Measurements from ENCODE around the gene MYL10. TPM values are rescaled to one million over a fixed set of nuclear protein-coding genes. Genes with fewer than 3 reads are reported as not detected.

Gene MYL10
- total and polyA plus RNA-seq, 2 of the 13 experiments (the other 11 are each of a cell fraction or from before 2014, with no cell fraction given), result not detected

GRCh38 chr7:101667399-101667798 is 38.3 kb upstream of the MYL10 start:
- no peak for FAIRE-seq
- Histone ChIP-seq H3K4me2 (ENCODE audit: low read depth, low read length) (no peak overlapping the region), H3K36me3 (replicated peaks in 1 of 2; ENCODE audit: control insufficient read depth in 1 of 2, insufficient read depth in 2 of 2, low read length in 2 of 2) (no peaks in the 10 kb centered on the region), H4K20me1 (ENCODE audit: insufficient read depth, low read length) (no peaks in the 10 kb centered on the region), H3K27me3 (ENCODE audit: control insufficient read depth in 1 of 2, insufficient read depth in 2 of 2, low read length in 2 of 2) (peaks cover 0 to 2% of the 10 kb centered on the region in 2 experiments; a peak in 2 of 5 replicates), H3K9me3 (ENCODE audit: low read length) (no peaks in the 10 kb centered on the region), H3K79me2 (ENCODE audit: insufficient read depth, low read length) (no peaks in the 10 kb centered on the region), H3K27ac (ENCODE audit: extremely low read length, insufficient read depth, low read length) (no peak overlapping the region), H3K9ac (ENCODE audit: insufficient read depth, low read depth, low read length) (no peak overlapping the region), H3K4me1 (ENCODE audit: insufficient read depth, low read length) (no peaks in the 10 kb centered on the region), H3K4me3 (replicated peaks in 1 of 3; ENCODE audit: insufficient read depth in 1 of 3, low read depth in 2 of 3, low read length in 3 of 3) (no peak overlapping the region), H2AFZ (ENCODE audit: low read length) (no peak overlapping the region)
- WGBS (ENCODE audit: low lambda C conversion rate), result 45% methylated on average over 3 of the region's 3 CpGs
- no peak for TF ChIP-seq ZNF782 (CRISPR knock-in tag; IDR thresholded peaks at IDR 0.05; ENCODE audit: borderline replicate concordance)
- TF ChIP-seq, protein P1, sequence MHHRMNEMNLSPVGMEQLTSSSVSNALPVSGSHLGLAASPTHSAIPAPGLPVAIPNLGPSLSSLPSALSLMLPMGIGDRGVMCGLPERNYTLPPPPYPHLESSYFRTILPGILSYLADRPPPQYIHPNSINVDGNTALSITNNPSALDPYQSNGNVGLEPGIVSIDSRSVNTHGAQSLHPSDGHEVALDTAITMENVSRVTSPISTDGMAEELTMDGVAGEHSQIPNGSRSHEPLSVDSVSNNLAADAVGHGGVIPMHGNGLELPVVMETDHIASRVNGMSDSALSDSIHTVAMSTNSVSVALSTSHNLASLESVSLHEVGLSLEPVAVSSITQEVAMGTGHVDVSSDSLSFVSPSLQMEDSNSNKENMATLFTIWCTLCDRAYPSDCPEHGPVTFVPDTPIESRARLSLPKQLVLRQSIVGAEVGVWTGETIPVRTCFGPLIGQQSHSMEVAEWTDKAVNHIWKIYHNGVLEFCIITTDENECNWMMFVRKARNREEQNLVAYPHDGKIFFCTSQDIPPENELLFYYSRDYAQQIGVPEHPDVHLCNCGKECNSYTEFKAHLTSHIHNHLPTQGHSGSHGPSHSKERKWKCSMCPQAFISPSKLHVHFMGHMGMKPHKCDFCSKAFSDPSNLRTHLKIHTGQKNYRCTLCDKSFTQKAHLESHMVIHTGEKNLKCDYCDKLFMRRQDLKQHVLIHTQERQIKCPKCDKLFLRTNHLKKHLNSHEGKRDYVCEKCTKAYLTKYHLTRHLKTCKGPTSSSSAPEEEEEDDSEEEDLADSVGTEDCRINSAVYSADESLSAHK (CRISPR knock-in tag; IDR thresholded peaks at IDR 0.05; ENCODE audit: borderline replicate concordance), result no peak
- TF ChIP-seq PHF5A (CRISPR knock-in tag; IDR thresholded peaks at IDR 0.05; ENCODE audit: low read depth, unreplicated experiment), result no peak
- TF ChIP-seq ZNF256 (CRISPR knock-in tag; conservative IDR thresholded peaks at IDR 0.05), result no peak
- TF ChIP-seq CBX1 (IDR thresholded peaks at IDR 0.05; ENCODE audit: low read depth), result no peak
- TF ChIP-seq ZNF451 (CRISPR knock-in tag; IDR thresholded peaks at IDR 0.05), result no peak
- TF ChIP-seq ERF (CRISPR knock-in tag; IDR thresholded peaks at IDR 0.05), result no peak
- no peak for TF ChIP-seq REPIN1 (CRISPR knock-in tag; IDR thresholded peaks at IDR 0.05; ENCODE audit: borderline replicate concordance, low read depth)
- no peak for TF ChIP-seq DR1 (CRISPR knock-in tag; IDR thresholded peaks at IDR 0.05)
- DNase-seq (ENCODE audit: low spot score), result no peak
- intact Hi-C loops (cut with micrococcal nuclease; ENCODE audit: unreplicated experiment), result no loop called here
- no peak for ATAC-seq
- ChIA-PET CTCF (ENCODE audit: low intra/inter-chr PET ratio, low total read pairs) (no interaction called here), POLR2A (no interaction called here)
- in situ Hi-C loops (cut with HindIII; ENCODE audit: extremely low pct_ligation_motif_present, low pct_unique_long_range_greater_than_20kb), result no loop called here
- no TSS peak for BruUV-seq (replicated peaks)

Measured in HepG2 (cell line).